ENCODE results near the gene IGF1R. TPM values are rescaled to one million over a fixed set of nuclear protein-coding genes. Genes with fewer than 3 reads are reported as not detected.

The IGF1R gene
- total RNA-seq, 3 donors from 2014 or later, result 34.7 to 65.2 (median 47.7) TPM

DNA sequence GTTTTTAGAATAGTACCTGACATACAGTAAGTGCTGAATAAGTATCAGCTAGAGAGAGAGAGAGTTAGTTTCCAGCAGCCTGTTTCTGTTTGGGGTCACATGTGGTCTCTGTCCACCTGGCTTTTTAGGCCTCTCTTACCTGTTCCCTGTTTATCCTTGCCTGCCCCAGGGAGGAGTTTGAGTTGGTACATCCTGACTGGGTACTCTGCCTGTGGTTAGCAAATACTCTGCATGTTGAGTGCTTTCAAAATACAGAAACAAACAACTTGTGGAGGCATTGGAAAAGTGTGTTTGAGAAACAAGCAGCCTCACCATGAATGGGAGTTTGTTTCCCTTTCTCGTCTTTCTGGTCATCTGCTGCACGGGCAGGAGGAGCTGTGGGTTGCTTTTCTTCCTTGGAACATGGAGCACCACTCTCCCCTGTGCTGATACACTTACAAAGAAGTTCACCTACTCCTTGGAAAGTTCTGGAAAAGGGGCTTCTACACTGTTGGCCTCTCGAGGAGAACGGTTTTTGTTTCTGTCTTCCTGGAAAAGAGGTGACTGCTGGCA is 193.2 kb downstream of the IGF1R start:
- Histone ChIP-seq H3K9me3 (no peaks in the 10 kb centered on the region), H3K4me1 (ENCODE audit: low read depth) (peaks cover 6% of the 10 kb centered on the region), H3K36me3 (ENCODE audit: low read depth) (no peaks in the 10 kb centered on the region), H3K4me3 (no peak overlapping the region)
- ATAC-seq, result no peak
- intact Hi-C loops (cut with DNase I, micrococcal nuclease), result loop anchor here in 1 of 2 donors (10.0 kb wide), 1 partner anchor 47 kb away; no protein-coding TSS in a partner anchor
- no peak for TF ChIP-seq CTCF (IDR thresholded peaks at IDR 0.05)
- no peak for DNase-seq

GRCh38 chr15:98842192-98842972 is 194.0 kb downstream of the IGF1R start:
- Histone ChIP-seq H3K9me3 (no peaks in the 10 kb centered on the region), H3K4me3 (no peak overlapping the region), H3K36me3 (ENCODE audit: low read depth) (no peaks in the 10 kb centered on the region), H3K4me1 (ENCODE audit: low read depth) (peaks cover 6% of the 10 kb centered on the region)
- ATAC-seq (no peak), DNase-seq (no peak)
- intact Hi-C loops (cut with DNase I, micrococcal nuclease), result loop anchor here in 1 of 2 donors (10.0 kb wide), 1 partner anchor 48 kb away; no protein-coding TSS in a partner anchor
- no peak for TF ChIP-seq CTCF (IDR thresholded peaks at IDR 0.05)

DNA sequence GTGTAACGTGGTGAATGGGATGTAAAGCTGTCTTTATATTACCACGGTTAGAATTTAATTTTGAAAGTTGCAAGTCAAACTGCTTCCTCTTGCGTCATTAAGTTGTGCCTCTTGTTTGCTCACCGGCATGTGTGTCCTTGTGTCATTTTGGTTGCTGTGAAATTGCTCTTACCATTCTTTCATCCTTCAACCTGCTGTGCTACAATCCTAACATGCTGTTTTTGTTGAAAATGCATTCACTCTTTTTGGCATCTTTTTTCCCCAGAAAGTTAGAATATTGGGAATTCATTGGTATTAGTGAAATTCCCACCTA is 194.6 kb downstream of the IGF1R start:
- Histone ChIP-seq H3K9me3 (no peaks in the 10 kb centered on the region), H3K4me1 (ENCODE audit: low read depth) (peaks cover 6% of the 10 kb centered on the region), H3K36me3 (ENCODE audit: low read depth) (no peaks in the 10 kb centered on the region), H3K4me3 (no peak overlapping the region)
- DNase-seq, result no peak
- ATAC-seq, result peak; percentile 64
- intact Hi-C loops (cut with DNase I, micrococcal nuclease), result loop anchor here in 1 of 2 donors (10.0 kb wide), 1 partner anchor 48 kb away; no protein-coding TSS in a partner anchor
- no peak for TF ChIP-seq CTCF (IDR thresholded peaks at IDR 0.05)

- DNase-seq (no peak), ATAC-seq (peak; percentile 32)
Measured at GRCh38 chr15:98843844-98844243, 195.5 kb downstream of the IGF1R start.

DNA sequence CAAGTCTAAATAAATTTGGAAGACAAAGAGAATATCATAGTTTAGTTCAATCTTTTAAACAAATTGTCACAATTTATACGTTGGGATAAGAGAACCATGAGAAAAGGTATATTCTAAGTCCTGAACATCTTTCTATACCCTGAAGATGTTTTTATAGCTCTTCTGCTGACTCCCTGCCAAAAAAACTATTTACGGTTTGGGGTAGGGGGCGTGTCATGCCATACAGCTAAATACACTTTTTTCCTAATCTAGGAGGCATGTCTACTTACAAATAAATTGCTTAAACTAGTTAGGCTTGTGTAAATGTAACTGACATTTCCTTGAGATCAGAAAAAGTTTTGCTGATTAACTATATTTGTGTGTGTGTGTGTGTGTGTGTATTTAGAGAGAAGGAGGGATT is 195.9 kb downstream of the IGF1R start:
- TF ChIP-seq CTCF (IDR thresholded peaks at IDR 0.05), result no peak
- Histone ChIP-seq H3K9me3 (no peaks in the 10 kb centered on the region), H3K4me1 (ENCODE audit: low read depth) (peaks cover 6% of the 10 kb centered on the region), H3K4me3 (no peak overlapping the region), H3K36me3 (ENCODE audit: low read depth) (no peaks in the 10 kb centered on the region)
- DNase-seq (no peak), ATAC-seq (no peak)
- intact Hi-C loops (cut with DNase I, micrococcal nuclease), result loop anchor here in 1 of 2 donors (10.0 kb wide), 1 partner anchor 49 kb away; no protein-coding TSS in a partner anchor

More at GRCh38 chr15:98843844-98844243, 195.5 kb downstream of the IGF1R start:
- no peak overlapping the region for H3K4me3 ChIP-seq
- no peak for TF ChIP-seq CTCF (IDR thresholded peaks at IDR 0.05)
- intact Hi-C loops (cut with DNase I, micrococcal nuclease), result loop anchor here in 1 of 2 donors (10.0 kb wide), 1 partner anchor 49 kb away; no protein-coding TSS in a partner anchor
- H3K36me3 ChIP-seq (ENCODE audit: low read depth), result no peaks in the 10 kb centered on the region
- peaks cover 6% of the 10 kb centered on the region for H3K4me1 ChIP-seq (ENCODE audit: low read depth)
- H3K9me3 ChIP-seq, result no peaks in the 10 kb centered on the region
